KOPT-K1 (cell line): Measurements from ENCODE around the gene WHRN.

Source experiments
- H3K27ac ChIP-seq: fragments of 200-600 bp; sonication (generic); 2 replicates; pipeline ENCODE4 v1.5.1; 2016; ENCODE audit warnings: antibody characterized with exemption, mild to moderate bottlenecking, low read depth, low read length; ENCODE audit not compliant: poor library complexity, severe bottlenecking
- H3K36me3 ChIP-seq: fragments of 200-600 bp; sonication (generic); 2 replicates; pipeline ENCODE4 v1.5.1; 2017; ENCODE audit warnings: antibody characterized with exemption, mild to moderate bottlenecking, low read length, moderate library complexity; ENCODE audit not compliant: insufficient read depth
- H3K9me3 ChIP-seq: fragments of 200-600 bp; sonication (generic); 2 replicates; pipeline ENCODE4 v1.5.1; 2017; ENCODE audit warnings: antibody characterized with exemption, low read length, mild to moderate bottlenecking; ENCODE audit not compliant: insufficient read depth, poor library complexity, severe bottlenecking

Gene WHRN

GRCh38 chr9:114505187-114506081, at the start of gene WHRN:
Gene WHRN, minus strand, starts transcription at chr9:114505473. Its CDS starts 672 bp downstream, at chr9:114504801.
- no peak within 1 kb of the TSS for H3K27ac ChIP-seq
- no peaks in the 10 kb centered on the region for H3K36me3 ChIP-seq
- no peaks in the 10 kb centered on the region for H3K9me3 ChIP-seq

- no peaks in the 10 kb centered on the region for H3K9me3 ChIP-seq
- H3K27ac ChIP-seq: no peak overlapping the region
- no peaks in the 10 kb centered on the region for H3K36me3 ChIP-seq
Measured at GRCh38 chr9:114553202-114553601, 47.9 kb upstream of the WHRN start.

- Histone ChIP-seq H3K27ac (no peak overlapping the region), H3K36me3 (no peaks in the 10 kb centered on the region), H3K9me3 (no peaks in the 10 kb centered on the region)
Measured at GRCh38 chr9:114552706-114553105, 47.4 kb upstream of the WHRN start.

- Histone ChIP-seq H3K36me3 (no peaks in the 10 kb centered on the region), H3K27ac (no peak overlapping the region), H3K9me3 (no peaks in the 10 kb centered on the region)
Measured at GRCh38 chr9:114551750-114552685, 46.7 kb upstream of the WHRN start.

GRCh38 chr9:114549697-114550330, 44.5 kb upstream of the WHRN start:
- Histone ChIP-seq H3K36me3 (no peaks in the 10 kb centered on the region), H3K27ac (no peak overlapping the region), H3K9me3 (no peaks in the 10 kb centered on the region)

GRCh38 chr9:114546851-114547250, 41.6 kb upstream of the WHRN start:
- Histone ChIP-seq H3K9me3 (no peaks in the 10 kb centered on the region), H3K36me3 (no peaks in the 10 kb centered on the region), H3K27ac (no peak overlapping the region)

- H3K9me3 ChIP-seq: no peaks in the 10 kb centered on the region
- no peaks in the 10 kb centered on the region for H3K36me3 ChIP-seq
- no peak overlapping the region for H3K27ac ChIP-seq
Measured at GRCh38 chr9:114545055-114545454, 39.8 kb upstream of the WHRN start.

GRCh38 chr9:114539701-114540380, 34.6 kb upstream of the WHRN start:
- no peaks in the 10 kb centered on the region for H3K9me3 ChIP-seq
- H3K36me3 ChIP-seq: no peaks in the 10 kb centered on the region
- H3K27ac ChIP-seq: no peak overlapping the region

- Histone ChIP-seq H3K27ac (no peak overlapping the region), H3K9me3 (no peaks in the 10 kb centered on the region), H3K36me3 (no peaks in the 10 kb centered on the region)
Measured at GRCh38 chr9:114538241-114538640, 33.0 kb upstream of the WHRN start.

- no peak overlapping the region for H3K27ac ChIP-seq
- no peaks in the 10 kb centered on the region for H3K9me3 ChIP-seq
- H3K36me3 ChIP-seq: no peaks in the 10 kb centered on the region
Measured at GRCh38 chr9:114532561-114533237, 27.4 kb upstream of the WHRN start.

- Histone ChIP-seq H3K27ac (no peak overlapping the region), H3K9me3 (no peaks in the 10 kb centered on the region), H3K36me3 (no peaks in the 10 kb centered on the region)
Measured at GRCh38 chr9:114529285-114529684, 24.0 kb upstream of the WHRN start.

GRCh38 chr9:114526807-114527206, 21.5 kb upstream of the WHRN start:
- H3K9me3 ChIP-seq: no peaks in the 10 kb centered on the region
- no peaks in the 10 kb centered on the region for H3K36me3 ChIP-seq
- no peak overlapping the region for H3K27ac ChIP-seq

- no peaks in the 10 kb centered on the region for H3K9me3 ChIP-seq
- no peak overlapping the region for H3K27ac ChIP-seq
- no peaks in the 10 kb centered on the region for H3K36me3 ChIP-seq
Measured at GRCh38 chr9:114525513-114525912, 20.2 kb upstream of the WHRN start.

GRCh38 chr9:114524247-114524681, 19.0 kb upstream of the WHRN start:
- no peaks in the 10 kb centered on the region for H3K9me3 ChIP-seq
- H3K27ac ChIP-seq: no peak overlapping the region
- H3K36me3 ChIP-seq: no peaks in the 10 kb centered on the region
